Measurements from ENCODE around the gene SH3RF3.

The SH3RF3 gene

DNA sequence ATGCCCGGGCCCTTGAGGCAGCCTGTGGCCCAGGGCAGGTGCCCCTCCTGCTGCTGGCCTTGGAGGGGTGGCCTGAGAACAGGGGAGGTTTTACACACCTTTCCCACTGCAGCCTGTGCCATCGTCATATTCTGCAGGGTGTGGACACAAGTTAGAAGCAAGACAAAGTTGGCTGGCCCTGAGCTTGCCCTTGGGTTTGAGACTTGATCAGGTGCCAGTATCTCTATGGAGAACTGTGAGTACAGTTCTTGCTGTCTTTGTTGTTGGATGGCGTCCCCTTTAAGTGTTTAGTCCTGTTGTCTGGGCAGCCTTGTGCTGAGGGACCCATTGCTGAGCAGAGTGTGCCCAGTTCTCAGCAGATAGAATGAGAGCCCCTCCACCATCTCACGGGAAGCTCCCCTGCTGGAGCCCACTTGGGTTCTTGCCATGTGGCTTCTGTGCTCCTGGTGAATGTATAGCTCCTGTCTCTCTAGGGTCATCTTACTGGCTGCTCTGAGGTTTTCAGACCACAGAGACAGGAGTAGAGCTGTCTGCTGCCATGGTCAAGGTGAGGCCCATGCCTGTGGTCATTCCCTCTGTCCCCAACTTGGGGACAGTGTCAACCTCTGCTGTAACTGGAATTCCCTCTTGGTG, 115.9 kb downstream of the SH3RF3 start:
- DNase-seq, result no peak

DNA sequence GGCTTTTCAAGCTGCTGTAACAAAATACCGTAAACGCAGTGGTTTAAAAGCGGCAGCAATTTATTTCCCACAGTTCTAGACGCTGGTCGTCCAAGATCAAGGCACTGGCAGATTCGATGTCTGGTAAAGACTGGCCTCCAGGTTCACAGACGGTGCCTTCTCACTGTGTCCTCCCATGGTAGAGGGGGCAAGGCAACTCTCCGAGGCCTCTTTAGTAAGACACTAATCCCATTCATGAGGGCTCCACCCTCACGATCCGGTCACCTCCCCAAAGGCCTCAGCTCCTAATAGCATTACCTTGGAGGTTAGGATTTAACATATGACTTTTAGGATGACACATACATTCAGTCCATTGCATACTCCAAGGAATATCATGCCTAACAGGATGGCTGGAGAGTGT, 117.2 kb downstream of the SH3RF3 start:
- DNase-seq, result no peak

DNA sequence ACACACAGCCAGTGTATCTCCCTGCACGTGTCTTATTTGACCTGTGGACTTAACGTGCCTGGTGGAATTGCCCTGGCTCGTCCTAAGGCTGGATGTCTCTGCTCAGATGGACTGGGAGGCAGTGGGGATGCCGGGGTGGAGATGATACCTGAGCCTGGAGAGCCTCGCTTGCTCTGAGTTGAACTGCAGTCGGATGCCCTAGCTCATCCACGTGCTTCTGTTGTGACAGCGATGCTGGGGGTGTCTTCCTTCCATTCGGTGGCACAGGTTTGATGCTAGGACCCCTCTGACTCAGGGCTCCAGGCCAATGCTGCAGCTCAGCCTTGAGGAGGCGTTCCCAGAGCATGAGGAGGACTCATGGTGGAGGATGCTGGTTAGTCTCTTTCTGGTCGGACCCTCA, 117.6 kb downstream of the SH3RF3 start:
- DNase-seq, result no peak

DNA sequence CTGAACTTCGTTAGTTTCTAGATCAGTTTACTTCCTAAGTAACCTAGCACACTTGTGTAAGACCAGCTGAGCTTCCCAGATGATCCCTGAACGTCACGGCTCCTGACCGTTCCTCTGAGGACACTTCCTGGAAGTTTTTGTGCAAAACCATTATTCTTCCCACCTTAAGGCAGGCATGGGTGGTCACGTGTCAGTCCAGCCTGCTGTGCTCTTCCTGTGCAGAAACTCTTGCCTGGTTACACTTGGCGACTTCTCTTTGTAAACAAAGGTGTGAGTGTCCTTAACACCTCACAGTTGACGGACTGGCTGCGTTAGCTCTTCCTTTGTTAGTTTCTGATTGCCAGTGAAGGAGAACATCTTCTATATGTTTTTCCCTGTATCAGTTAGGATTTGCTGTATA, 118.3 kb downstream of the SH3RF3 start:
- no peak for DNase-seq

DNA sequence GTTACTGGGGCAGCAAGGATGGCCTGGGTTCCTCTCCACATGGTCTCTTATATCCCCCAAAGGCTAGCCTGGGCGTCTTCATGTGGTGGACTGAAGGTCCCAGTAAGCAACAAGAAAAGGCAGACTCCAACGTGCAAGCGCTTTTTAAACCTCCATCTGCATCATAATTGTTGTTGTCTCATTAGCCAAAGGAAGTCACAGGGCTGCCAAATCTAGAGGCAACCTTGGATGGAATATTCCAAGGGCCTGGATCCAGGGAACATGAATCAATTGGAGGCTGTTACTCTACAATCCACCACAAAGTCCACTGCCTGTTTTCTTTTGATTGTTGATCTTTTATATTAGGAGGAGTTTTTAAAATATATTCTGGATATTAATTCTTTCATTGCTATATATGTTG, 118.8 kb downstream of the SH3RF3 start:
- no peak for DNase-seq

DNA sequence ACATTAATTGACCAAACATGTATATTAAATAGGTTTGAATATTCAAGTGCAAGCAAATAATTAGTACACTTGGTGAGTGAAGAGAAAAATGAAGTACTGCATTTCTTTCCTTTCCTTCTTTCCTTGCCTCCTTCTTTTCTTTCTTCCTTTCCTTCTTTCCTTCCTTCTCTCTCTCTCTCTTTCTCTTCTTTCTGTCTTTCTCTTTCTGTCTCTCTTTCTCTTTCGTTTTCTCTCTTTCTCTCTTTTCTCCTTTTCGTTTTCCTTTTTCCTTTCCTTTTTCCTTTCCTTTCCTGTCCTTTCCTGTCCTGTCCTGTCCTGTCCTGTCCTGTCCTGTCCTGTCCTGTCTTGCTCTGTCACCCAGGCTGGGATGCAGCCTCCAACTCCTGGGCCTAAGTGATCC, 119.6 kb downstream of the SH3RF3 start:
- DNase-seq, result no peak

DNA sequence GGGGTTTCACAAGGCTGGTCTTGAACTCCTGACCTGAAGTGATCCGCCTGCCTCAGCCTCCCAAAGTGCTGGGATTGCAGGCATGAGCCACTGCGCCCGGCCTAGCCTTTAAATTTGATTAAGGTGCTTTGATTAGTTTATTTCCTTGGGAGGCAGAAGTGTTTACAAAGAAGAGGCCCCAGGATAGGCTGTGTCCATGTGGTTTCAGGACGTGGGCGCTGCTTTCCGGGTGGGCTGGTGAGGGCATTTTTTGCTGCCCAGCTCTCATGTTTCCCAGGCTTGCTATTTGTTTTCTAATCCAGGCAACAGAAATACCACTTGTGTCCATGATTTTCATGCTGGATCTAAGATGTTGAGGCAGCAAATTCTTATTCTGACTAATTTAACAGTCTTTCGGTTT, 124.2 kb downstream of the SH3RF3 start:
- no peak for DNase-seq

DNA sequence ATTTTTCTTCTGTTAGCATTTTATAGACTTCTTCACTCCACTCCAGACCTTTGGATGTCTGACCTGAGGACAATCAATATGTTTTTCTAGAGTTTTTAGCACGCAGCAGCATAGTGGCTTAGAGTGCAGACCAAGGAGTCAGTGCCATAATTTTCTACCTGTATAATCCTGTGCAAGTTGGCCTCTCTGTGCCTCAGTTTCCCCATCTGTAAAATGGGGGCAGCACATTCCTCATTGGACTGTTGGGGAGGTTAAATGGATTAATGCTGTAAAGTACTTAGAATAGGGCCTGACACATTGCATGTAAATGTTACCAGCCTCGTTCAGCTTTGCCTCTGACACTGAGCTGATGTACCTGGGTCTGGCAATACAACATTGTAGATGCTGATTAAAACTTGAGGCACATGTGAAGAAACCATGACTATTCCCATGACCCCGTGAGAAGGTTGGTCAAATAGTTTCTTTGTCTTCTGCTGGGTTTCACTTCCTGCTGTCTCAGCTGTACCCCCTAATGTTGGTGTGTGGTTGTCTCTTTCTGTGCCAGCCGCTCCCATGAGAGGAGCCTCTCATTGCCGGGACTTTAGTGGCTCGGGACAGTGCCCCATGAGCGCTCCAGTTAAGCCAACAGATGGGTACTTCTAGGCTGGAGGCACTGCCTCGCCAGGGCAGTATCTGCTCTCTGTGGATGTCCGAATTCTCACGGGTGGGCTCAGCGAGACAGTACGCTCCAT, 125.3 kb downstream of the SH3RF3 start:
- no peak for DNase-seq

DNA sequence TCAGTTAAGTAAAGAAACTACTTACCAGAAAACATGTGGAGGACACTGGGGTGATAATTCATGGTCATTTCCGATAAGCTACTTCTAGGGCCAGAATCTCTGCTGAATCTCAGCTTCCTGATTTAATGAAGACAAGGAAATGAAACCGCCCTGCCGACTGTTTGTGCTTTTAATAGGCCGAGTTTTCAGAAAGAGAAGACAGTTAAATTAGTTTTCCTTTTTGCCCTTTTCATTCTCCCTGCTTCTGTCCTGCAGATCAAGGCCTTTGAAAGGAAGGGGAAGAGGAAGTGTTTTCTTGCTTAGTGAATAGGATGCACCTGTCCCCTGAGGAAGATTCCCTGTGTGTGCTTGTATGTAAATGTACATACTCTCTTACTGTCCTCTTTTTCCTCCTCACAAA, 126.6 kb downstream of the SH3RF3 start:
- no peak for DNase-seq

DNA sequence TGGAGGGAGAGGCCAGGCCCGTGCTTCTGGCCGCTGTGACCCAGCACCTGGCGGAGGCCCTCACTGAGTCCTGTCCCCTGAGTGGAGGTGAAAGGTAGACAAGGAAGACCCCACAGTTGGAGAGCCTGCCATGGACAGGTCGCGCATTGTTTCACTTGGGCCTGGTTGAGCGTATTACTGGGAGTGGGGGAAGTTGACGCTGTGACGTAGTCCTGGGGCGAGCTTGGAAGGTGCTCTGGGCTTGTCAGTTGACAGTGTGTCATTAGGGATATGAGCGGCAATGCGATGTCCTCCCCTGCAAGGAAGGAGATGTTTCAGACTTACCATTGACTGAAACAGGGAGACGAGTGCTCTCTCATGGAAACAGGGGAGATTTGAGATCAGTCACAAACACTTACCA, 127.1 kb downstream of the SH3RF3 start:
- DNase-seq, result no peak

DNA sequence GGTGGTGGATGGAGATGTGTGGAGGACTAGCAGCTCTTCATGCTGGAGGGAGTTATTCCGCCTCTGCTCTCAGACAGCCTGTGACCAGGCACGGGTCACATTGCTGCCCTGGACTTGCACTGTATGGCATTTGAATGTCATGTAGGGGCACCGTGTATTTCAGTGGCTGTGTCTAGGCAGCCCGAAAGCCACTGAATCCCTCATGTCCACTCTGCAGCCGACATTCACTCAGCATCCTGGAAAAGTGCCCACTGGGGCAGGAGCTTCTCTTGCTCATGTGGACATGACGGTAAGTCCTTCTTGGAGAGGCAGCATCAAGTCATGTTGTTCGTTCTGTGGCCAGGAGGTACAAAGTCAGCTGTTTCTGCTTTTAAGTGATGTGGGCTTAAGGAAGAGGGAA, 127.9 kb downstream of the SH3RF3 start:
- no peak for DNase-seq

DNA sequence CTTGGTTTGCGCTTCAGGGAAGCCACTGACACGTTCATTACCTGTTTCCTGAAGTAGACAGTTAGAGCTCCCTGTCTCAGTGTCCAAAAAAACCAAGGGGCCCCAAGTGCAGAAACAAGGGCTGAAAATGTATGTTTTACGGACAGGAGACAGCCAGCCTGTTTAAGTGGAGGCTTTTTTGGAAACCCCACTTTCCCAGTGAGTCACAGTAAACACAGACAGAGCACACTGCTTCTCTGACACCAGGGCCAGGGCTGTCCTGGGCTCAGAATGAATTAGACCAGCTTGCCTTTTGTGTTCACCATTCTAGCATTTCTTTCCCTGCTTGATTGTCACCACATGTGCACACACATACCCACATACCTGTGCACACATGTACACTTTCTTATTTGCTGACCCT, 128.6 kb downstream of the SH3RF3 start:
- DNase-seq, result no peak

DNA sequence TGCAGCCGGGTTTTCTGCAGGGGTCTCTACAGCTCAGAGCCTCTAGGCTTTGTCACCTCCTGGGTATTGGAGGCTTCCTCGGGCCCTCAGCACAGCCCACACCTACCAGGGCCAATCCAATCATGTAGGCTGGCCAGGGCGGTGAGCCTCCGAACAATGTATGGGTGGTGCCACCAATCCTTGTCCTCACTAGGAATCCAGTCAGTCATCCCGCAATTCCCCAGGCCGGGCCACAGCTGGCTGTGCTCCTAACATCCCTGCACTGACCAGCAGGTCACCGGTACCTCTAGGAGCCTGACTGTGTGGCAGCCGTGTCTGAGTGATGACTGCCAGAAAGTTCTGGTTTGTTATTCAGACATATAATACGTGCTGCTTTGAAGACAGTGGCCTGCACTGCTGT, 129.4 kb downstream of the SH3RF3 start:
- DNase-seq, result no peak

DNA sequence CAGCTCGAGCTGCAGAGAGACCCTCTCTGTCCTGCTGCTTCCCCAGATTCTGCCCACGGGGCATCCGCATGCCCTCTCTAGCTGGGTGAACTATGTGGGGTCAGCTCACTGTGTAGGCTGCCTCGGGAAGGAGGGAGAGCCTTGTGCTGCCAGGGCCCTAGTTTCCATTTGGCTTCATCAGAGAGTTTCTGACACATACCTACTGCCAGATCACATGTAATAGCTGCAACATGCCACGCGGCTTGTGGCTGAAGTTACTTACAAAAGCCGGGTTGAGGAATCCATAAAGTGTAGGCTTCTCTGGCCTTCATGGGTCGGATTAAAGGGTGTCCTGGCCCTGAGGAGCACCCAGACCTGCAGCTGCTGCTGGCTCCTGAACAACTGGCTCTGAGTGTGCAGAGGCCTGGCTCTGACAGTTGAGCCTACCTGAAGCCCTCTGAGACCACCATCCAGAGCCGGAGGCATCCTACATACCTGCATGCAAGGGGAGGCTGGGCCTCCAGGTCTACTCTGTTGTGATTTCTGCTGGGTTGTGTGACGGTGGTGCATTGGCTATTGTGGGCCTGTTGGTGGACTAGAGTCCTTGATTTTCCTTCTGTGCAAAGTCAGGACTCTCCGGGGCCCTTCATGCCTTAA, 130.0 kb downstream of the SH3RF3 start:
- DNase-seq, result no peak

DNA sequence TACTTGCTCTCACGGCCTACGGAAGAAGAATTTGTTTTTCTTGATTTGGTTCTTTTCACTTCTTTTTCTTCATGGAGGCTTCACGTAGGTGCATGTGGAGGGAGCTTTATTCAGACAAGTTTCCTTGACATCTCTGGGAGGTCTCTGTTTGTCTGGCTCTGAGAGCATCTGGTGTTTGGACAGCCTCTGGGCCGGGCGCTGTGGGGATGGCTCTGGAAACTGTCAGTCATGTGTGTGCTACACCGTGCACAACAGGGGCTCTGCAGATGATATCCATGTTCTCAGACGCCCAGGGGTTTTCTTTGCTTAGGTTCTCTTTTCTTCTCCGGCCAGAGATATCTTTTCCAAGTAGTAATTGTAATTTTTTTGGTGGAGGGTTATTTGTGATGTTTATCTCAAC, 130.7 kb downstream of the SH3RF3 start:
- DNase-seq, result no peak

DNA sequence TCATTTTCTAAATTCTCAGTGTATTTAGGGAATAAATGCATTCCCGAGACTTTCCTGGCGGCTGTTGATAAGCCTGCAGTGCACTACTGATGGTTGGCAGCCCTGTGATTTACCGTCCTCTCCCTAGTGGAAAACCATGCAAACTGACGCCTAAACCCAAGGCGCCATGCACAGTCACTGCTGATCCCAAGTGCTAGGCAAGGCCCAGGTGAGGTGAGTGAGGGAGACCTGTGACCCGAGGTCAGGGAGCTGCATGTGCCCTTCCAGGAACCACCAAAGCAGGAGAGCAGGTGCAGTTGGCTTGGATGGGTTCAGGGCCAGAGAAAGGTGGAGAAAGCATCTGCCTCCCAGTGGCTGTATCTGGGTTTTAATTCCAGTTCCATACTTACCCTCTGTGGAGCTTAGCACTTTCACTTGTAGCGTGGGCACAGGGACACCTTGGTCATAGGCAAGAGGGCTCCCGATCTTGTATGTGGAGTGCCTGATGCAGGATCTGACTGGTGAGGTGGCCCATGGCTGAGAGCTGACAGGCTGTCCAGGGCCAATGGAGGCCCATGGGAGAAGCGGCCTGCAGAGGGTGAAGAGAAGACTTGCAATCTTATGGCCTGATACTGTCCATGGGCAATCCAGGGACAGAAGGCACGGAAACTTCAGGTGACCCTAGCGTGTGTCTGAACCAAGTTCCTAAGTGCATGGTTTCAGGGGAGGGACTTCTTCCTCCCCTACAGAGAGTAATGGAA, 131.3 kb downstream of the SH3RF3 start:
- no peak for DNase-seq

DNA sequence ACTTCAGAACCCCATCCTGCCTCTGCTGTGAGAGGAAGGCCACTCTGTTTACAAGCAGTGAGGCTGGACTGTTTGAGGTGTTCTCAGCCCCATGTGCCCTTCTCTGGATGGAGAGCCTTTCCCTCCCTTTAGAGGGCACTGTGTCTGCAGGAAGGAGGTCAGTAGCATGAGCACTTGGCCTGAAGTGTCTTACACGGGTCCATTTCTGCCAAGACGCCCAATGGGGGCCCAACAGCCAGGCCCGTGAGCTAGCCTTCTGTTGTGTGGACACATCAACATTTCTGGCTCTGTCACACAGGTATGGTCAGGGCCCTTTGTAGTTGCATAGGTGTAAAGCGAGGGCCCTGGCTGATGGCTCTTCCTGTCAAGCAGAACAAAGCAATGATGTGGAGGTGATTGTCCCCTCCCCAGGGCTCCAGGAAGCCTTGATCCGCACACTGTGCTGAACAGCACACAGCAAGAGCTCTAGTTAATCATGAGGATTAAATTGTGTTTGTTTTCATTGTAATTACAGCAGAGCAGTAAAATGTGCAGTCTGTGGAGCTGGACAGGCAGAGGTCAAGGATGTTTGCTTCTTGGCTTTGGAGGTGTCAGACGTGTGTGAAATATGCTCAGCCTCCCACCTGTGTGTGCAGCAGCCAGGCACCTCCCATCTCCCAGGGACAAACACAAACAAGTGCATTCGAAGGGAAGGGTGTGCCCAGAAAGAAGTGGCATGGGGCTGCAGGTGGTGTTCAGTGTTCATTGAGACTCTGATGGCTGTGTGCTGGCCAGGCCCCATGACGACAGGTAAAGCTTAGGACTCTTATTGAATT, 132.1 kb downstream of the SH3RF3 start:
- DNase-seq, result no peak

DNA sequence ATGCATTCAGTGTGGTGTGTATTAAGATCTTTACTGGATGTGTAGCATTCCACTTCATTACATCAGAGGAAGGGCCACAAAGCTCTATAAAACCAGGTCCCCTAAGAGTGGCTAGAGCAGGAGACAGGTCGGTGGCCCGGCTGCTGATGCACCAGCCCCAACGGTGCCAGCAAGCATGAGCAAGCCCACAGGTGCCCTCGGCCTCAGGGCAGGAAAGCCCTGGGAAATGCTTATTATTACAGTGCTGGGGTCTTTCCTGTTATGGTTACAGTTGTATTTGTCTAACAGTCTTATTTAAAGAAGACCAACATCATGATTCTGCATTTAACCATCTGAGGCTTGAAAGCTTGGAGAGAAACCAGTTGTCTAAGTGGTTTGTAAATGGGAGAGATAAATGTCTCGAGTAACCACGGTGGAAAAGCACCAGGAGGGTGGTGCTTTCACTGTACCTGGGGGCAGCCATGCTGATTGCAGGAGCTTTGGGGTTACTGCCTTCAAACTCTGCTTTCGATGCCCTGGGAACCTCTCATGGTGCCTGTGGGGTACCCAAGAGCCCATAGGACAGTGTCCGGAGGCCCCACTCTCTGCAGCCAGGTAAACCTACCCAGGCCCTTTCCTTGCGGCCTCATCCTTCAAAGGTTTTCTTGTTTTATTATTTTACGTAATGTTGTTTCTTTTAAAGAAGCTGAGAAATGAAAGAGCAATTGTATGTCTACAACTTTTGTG, 133.1 kb downstream of the SH3RF3 start:
- no peak for DNase-seq

DNA sequence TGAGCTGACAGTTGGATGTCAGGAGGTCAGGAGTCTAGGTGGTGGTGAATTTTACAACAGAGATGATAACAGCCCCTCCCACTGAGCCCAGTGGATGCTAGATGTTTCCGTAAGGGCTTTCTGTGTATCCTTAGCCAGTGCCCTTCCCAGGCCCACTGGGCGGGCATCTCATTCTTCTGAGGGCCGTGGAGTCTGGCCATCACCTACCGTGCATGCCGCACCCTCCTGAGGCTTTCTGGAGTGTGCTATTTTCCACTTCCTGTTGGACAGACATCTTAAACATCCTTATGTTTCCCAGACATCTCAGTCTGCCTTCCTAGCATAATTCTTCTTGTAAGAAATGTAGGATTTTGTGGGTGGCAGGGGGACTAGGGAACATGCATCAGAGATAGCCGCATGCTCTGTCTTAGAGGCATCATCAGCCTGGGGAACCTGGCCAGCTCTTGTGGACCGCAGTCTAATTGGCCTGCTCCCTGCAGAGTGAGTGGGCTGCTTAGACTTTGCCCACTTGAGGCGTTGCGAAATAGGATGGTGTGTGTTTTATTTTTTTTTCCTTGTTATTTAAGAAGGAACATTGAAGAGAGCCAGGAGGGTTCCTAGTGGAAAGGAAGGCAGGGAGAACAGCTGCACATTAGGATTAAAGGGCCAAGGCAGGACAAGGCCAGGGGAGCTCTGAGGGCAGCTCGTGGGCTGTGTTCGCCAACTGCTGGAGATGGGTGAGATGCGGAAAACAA, 135.8 kb downstream of the SH3RF3 start:
- DNase-seq, result no peak

DNA sequence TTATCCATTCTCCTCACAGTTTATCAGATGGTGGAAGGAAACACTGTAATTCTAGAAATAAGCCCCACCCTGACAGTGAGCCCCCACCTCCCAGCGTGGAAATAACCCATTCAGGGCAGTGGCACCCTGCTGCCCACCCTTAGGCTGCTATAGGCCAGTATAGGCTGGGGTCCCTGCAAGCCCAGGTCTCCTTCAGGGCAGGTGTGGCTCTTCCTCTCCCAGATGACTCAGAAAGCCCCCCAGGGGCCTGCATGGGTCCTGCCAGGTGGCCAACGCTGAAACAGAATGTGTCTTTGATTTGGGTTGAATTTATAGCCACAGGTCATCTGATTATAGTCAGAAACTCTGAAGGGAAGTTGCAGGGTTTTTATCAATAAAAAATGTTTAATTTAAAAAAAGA, 136.4 kb downstream of the SH3RF3 start:
- no peak for DNase-seq

DNA sequence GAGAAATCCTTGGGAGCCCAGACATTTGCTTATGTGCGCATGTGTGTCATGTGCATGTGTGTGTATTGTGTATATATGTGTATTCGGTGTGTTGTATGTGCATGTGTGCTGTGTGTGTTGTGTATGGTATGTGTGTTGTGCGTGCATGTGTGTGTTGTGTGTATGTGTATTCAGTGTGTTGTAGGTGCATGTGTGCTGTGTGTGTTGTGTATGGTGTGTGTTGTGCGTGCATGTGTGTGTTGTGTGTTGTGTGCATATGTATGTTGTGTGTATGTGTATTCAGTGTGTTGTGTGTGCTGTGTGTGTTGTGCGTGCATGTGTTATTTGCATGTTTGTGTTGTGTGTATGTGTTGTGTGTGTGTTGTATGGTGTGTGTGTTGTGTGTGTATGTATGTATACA, 136.9 kb downstream of the SH3RF3 start:
- DNase-seq, result no peak

DNA sequence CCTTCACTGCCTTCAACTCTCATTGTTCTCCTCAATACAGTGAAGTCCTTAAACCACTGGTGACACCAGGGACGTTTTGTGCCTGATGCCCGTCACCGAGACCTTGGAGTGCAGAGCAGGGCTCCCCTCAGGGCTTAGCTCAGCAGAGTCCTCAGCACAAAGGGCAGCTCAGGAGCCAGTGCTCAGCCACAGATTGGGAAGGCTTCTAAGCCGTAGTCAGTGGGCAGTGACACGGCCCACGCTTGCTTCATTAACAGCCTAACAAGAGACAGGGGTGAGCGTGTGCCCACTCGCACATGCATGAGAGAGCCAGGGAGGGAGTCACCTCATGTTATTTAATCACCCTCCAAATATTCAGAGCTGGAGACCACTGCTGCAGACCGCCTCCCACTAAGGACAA, 137.5 kb downstream of the SH3RF3 start:
- no peak for DNase-seq

Measured in NK-92 treated with Interleukin-12 subunit alpha and Interleukin-12 subunit beta, amount 100 ng/mL, for 24 hours (cell line).